Measurements from ENCODE around the gene ERCC6.
A peak's percentile ranks its signal among the peaks of the same experiment; 100 is the strongest.

ERCC6 gene

GRCh38 chr10:49543604-49544003 lies 4.7 kb upstream of the ERCC6 start:
- DNase-seq: no peak

- no peak for DNase-seq
Measured at GRCh38 chr10:49542353-49542752, 3.4 kb upstream of the ERCC6 start.

GRCh38 chr10:49541762-49542161 lies 2.8 kb upstream of the ERCC6 start:
- DNase-seq: no peak

- no peak for DNase-seq
Measured at GRCh38 chr10:49540056-49540797, 1.3 kb upstream of the ERCC6 start.

- no peak for DNase-seq
Measured at GRCh38 chr10:49539320-49539885, 482 bp upstream of the ERCC6 start.

- no peak for DNase-seq
Measured at GRCh38 chr10:49534670-49535381, 4.1 kb downstream of the ERCC6 start.

GRCh38 chr10:49532461-49532860 lies 6.5 kb downstream of the ERCC6 start:
- no peak for DNase-seq

GRCh38 chr10:49528977-49529506 lies 9.9 kb downstream of the ERCC6 start:
- DNase-seq: no peak

- no peak for DNase-seq
Measured at GRCh38 chr10:49527850-49528249, 11.1 kb downstream of the ERCC6 start.

GRCh38 chr10:49527061-49527460 lies 11.9 kb downstream of the ERCC6 start:
- DNase-seq: no peak

GRCh38 chr10:49526619-49527018 lies 12.3 kb downstream of the ERCC6 start:
- no peak for DNase-seq

GRCh38 chr10:49524496-49524895 lies 14.4 kb downstream of the ERCC6 start:
- DNase-seq: no peak

GRCh38 chr10:49523301-49523700 lies 15.6 kb downstream of the ERCC6 start:
- DNase-seq: no peak

- no peak for DNase-seq
Measured at GRCh38 chr10:49521062-49521461, 17.9 kb downstream of the ERCC6 start.

GRCh38 chr10:49520122-49520775 lies 18.7 kb downstream of the ERCC6 start:
- no peak for DNase-seq

- DNase-seq: no peak
Measured at GRCh38 chr10:49519717-49520116, 19.2 kb downstream of the ERCC6 start.

GRCh38 chr10:49518982-49519578 lies 19.8 kb downstream of the ERCC6 start:
- DNase-seq: no peak

GRCh38 chr10:49518566-49518965 lies 20.4 kb downstream of the ERCC6 start:
- no peak for DNase-seq

GRCh38 chr10:49516216-49516970 lies 22.5 kb downstream of the ERCC6 start:
- no peak for DNase-seq

GRCh38 chr10:49512121-49512809 lies 26.7 kb downstream of the ERCC6 start:
- DNase-seq: peak; percentile 4

- DNase-seq: no peak
Measured at GRCh38 chr10:49509771-49510303, 29.1 kb downstream of the ERCC6 start.

Measured in GF-D8 (cell line).